B cell (primary cell): ENCODE data around the gene MON1B.
A peak's percentile ranks its signal among the peaks of the same experiment; 100 is the strongest.

Source experiments
- CTCF ChIP-seq: fragments of 200-600 bp; IDR thresholded peaks from one replicate; pipeline ENCODE4 v1.8.0; 2022; ENCODE audit warnings: antibody characterized with exemption, mild to moderate bottlenecking
- EZH2 ChIP-seq: IDR thresholded peaks from 2 replicates; pipeline ENCODE4 v1.6.1; 2012; ENCODE audit warnings: borderline replicate concordance, low read depth, mild to moderate bottlenecking, moderate library complexity, low read length; ENCODE audit not compliant: insufficient read depth, poor library complexity, severe bottlenecking

- TF ChIP-seq CTCF: peak; percentile 99
- TF ChIP-seq EZH2: no peak
Measured at GRCh38 chr16:77236063-77236511, 45.1 kb downstream of the MON1B start.
